Glutamatergic neuron (in vitro differentiated cells): ENCODE data around the gene BID. TPM values are rescaled to one million over a fixed set of nuclear protein-coding genes. Genes with fewer than 3 reads are reported as not detected.
"Not testable (repeated sequence)": the region's sequence is repeated elsewhere in the genome, so short reads cannot be mapped to it uniquely, and the experiment has no call there.

Source experiments
- DNase-seq: peaks from one replicate; pipeline ENCODE4 v3.0.0; 2022
- H3K27ac Mint-ChIP-seq: one replicate; pipeline ENCODE4 v1.8.0; 2020; ENCODE audit warnings: mild to moderate bottlenecking, mixed read lengths, inconsistent platforms; ENCODE audit not compliant: unreplicated experiment
- H3K27me3 Mint-ChIP-seq: one replicate; pipeline ENCODE4 v1.8.0; 2020; ENCODE audit warnings: mild to moderate bottlenecking, moderate library complexity, mixed read lengths, inconsistent platforms; ENCODE audit not compliant: unreplicated experiment
- H3K36me3 Mint-ChIP-seq: one replicate; pipeline ENCODE4 v1.8.0; 2020; ENCODE audit warnings: mild to moderate bottlenecking, mixed read lengths, inconsistent platforms; ENCODE audit not compliant: unreplicated experiment
- H3K4me1 Mint-ChIP-seq: one replicate; pipeline ENCODE4 v1.8.0; 2020; ENCODE audit warnings: mild to moderate bottlenecking, low read depth, mixed read lengths, inconsistent platforms; ENCODE audit not compliant: unreplicated experiment
- H3K4me3 Mint-ChIP-seq: one replicate; pipeline ENCODE4 v1.8.0; 2020; ENCODE audit warnings: mild to moderate bottlenecking, mixed read lengths, inconsistent platforms; ENCODE audit not compliant: unreplicated experiment
- H3K9me3 Mint-ChIP-seq: one replicate; pipeline ENCODE4 v1.8.0; 2020; ENCODE audit warnings: mild to moderate bottlenecking, moderate library complexity, mixed read lengths, inconsistent platforms; ENCODE audit not compliant: unreplicated experiment
- CTCF ChIP-seq: fragments of 200-600 bp; sonication (generic); IDR thresholded peaks from one replicate; pipeline ENCODE4 v1.5.0; 2021; ENCODE audit not compliant: partially characterized antibody, unreplicated experiment
- total RNA-seq: library from RNA; stranded (reverse); fragmentation: NEBNext Ultra II Directional; extraction: Animal tissue kit (Norgen Biotek cat#: 25700); gene quantifications from one replicate; pipeline ENCODE4 v1.2.1, GENCODE V29; 2021; ENCODE audit not compliant: unreplicated experiment

Gene BID
- total RNA-seq, 1 donor from 2014 or later, result 18.5 TPM

- H3K4me3 Mint-ChIP-seq, result no peak overlapping the region
- H3K27me3 Mint-ChIP-seq, result no peaks in the 10 kb centered on the region
- no peaks in the 10 kb centered on the region for H3K36me3 Mint-ChIP-seq
- TF ChIP-seq CTCF, result no peak
- DNase-seq, result no peak
- no peaks in the 10 kb centered on the region for H3K9me3 Mint-ChIP-seq
- no peak overlapping the region for H3K27ac Mint-ChIP-seq
- no peaks in the 10 kb centered on the region for H3K4me1 Mint-ChIP-seq
These were observed 73.5 kb downstream of the BID start for GRCh38 chr22:17700778-17701177.

GRCh38 chr22:17699696-17700340, 74.5 kb downstream of the BID start:
- DNase-seq, result no peak

GRCh38 chr22:17698948-17699347, 75.3 kb downstream of the BID start:
- no peaks in the 10 kb centered on the region for H3K36me3 Mint-ChIP-seq
- TF ChIP-seq CTCF, result no peak
- no peaks in the 10 kb centered on the region for H3K9me3 Mint-ChIP-seq
- H3K4me1 Mint-ChIP-seq, result no peaks in the 10 kb centered on the region
- H3K27me3 Mint-ChIP-seq, result no peaks in the 10 kb centered on the region
- no peak for DNase-seq
- H3K27ac Mint-ChIP-seq, result no peak overlapping the region
- H3K4me3 Mint-ChIP-seq, result no peak overlapping the region

More at GRCh38 chr22:17699696-17700340, 74.5 kb downstream of the BID start:
- Mint-ChIP-seq H3K9me3 (no peaks in the 10 kb centered on the region), H3K36me3 (no peaks in the 10 kb centered on the region), H3K27ac (no peak overlapping the region), H3K4me3 (no peak overlapping the region), H3K4me1 (no peaks in the 10 kb centered on the region), H3K27me3 (no peaks in the 10 kb centered on the region)
- TF ChIP-seq CTCF, result no peak

- H3K27me3 Mint-ChIP-seq, DNase-seq, H3K9me3 Mint-ChIP-seq, H3K36me3 Mint-ChIP-seq, H3K27ac Mint-ChIP-seq, H3K4me3 Mint-ChIP-seq, H3K4me1 Mint-ChIP-seq: not testable (repeated sequence)
These were observed 76.0 kb downstream of the BID start for GRCh38 chr22:17698276-17698675.

GRCh38 chr22:17697196-17697595, 77.1 kb downstream of the BID start:
- H3K4me1 Mint-ChIP-seq, DNase-seq, H3K27me3 Mint-ChIP-seq, H3K4me3 Mint-ChIP-seq, H3K36me3 Mint-ChIP-seq, H3K9me3 Mint-ChIP-seq, H3K27ac Mint-ChIP-seq: not testable (repeated sequence)

GRCh38 chr22:17695986-17696385, 78.3 kb downstream of the BID start:
- no peaks in the 10 kb centered on the region for H3K9me3 Mint-ChIP-seq
- H3K27me3 Mint-ChIP-seq, result no peaks in the 10 kb centered on the region
- no peak for DNase-seq
- TF ChIP-seq CTCF, result no peak
- H3K4me3 Mint-ChIP-seq, result no peak overlapping the region
- no peaks in the 10 kb centered on the region for H3K36me3 Mint-ChIP-seq
- H3K4me1 Mint-ChIP-seq, result no peaks in the 10 kb centered on the region
- H3K27ac Mint-ChIP-seq, result no peak overlapping the region
